ENCODE results near the gene AFG1L. TPM values are rescaled to one million over a fixed set of nuclear protein-coding genes. Genes with fewer than 3 reads are reported as not detected.
"Not testable (repeated sequence)": the region's sequence is repeated elsewhere in the genome, so short reads cannot be mapped to it uniquely, and the experiment has no call there.

AFG1L gene
- polyA plus RNA-seq, 6 donors from 2014 or later = 2.6 to 6.8 (median 4.5) TPM

GRCh38 chr6:108507316-108507715, 212.5 kb downstream of the AFG1L start:
- peaks cover 16 to 22% of the 10 kb centered on the region in 2 donors for H3K36me3 Mint-ChIP-seq

GRCh38 chr6:108510461-108511319, 215.8 kb downstream of the AFG1L start:
- peak overlapping the region in 1 of 6 donors; percentile 56 for H3K27ac Mint-ChIP-seq

More at GRCh38 chr6:108507316-108507715, 212.5 kb downstream of the AFG1L start:
- ATAC-seq (ENCODE audit: low read depth in 2 of 2) (no peak), DNase-seq (no peak)
- H3K27me3 Mint-ChIP-seq = no peaks in the 10 kb centered on the region
- H3K4me1 Mint-ChIP-seq = no peaks in the 10 kb centered on the region
- peaks cover 0 to 5% (median 1%) of the 10 kb centered on the region in 7 donors for H3K9me3 Mint-ChIP-seq
- H3K4me3 Mint-ChIP-seq = no peak overlapping the region
- no peak overlapping the region for H3K27ac Mint-ChIP-seq

GRCh38 chr6:108518714-108519576, 224.1 kb downstream of the AFG1L start:
- ATAC-seq (ENCODE audit: low read depth in 2 of 2) (no peak), DNase-seq (no peak)
- H3K4me3 Mint-ChIP-seq = no peak overlapping the region
- no peaks in the 10 kb centered on the region for H3K4me1 Mint-ChIP-seq
- no peak overlapping the region for H3K27ac Mint-ChIP-seq
- H3K9me3 Mint-ChIP-seq = peaks cover 0 to 1% (median 0%) of the 10 kb centered on the region in 7 donors
- H3K36me3 Mint-ChIP-seq = peaks cover 0 to 13% of the 10 kb centered on the region in 2 donors
- H3K27me3 Mint-ChIP-seq = no peaks in the 10 kb centered on the region

More at GRCh38 chr6:108510461-108511319, 215.8 kb downstream of the AFG1L start:
- H3K27me3 Mint-ChIP-seq = no peaks in the 10 kb centered on the region
- peak overlapping the region in 1 of 8 donors; percentile 57 for H3K4me3 Mint-ChIP-seq
- peaks cover 1 to 14% of the 10 kb centered on the region in 2 donors for H3K36me3 Mint-ChIP-seq
- no peak for DNase-seq
- no peaks in the 10 kb centered on the region for H3K4me1 Mint-ChIP-seq
- no peak for ATAC-seq (ENCODE audit: low read depth in 2 of 2)
- H3K9me3 Mint-ChIP-seq = peaks cover 0 to 4% (median 1%) of the 10 kb centered on the region in 7 donors

DNA sequence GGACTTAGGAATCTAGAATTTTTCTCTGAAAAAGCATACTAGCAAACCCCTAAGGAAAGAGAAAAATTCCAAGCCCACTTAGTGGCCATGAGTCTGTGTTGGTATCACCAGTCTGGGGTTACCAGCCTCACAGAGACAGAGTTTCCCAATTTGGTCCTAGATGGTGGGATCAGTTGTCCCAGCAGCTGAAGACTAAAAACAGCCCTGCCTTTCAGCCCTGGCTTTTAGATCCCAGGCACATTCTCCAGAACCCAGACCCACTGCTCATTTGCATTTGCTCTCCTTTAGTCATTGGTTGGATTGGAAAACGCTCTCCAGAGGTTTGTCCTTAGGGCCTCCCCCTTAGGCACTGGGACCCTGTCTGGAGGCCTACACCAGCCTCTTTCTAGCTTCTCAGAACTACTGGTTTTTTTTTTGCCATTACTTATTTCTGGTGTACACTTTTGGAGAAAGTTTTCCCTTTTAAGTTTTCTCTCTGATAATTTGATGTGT, 226.8 kb downstream of the AFG1L start:
- H3K27me3 Mint-ChIP-seq = no peaks in the 10 kb centered on the region
- peaks cover 0 to under 1% (median 0%) of the 10 kb centered on the region in 7 donors for H3K9me3 Mint-ChIP-seq
- H3K27ac Mint-ChIP-seq = peak overlapping the region in 1 of 6 donors; percentile 70
- no peak overlapping the region for H3K4me3 Mint-ChIP-seq
- peaks cover 0 to 13% of the 10 kb centered on the region in 2 donors for H3K36me3 Mint-ChIP-seq
- no peaks in the 10 kb centered on the region for H3K4me1 Mint-ChIP-seq
- DNase-seq = no peak
- no peak for ATAC-seq (ENCODE audit: low read depth in 2 of 2)

DNA sequence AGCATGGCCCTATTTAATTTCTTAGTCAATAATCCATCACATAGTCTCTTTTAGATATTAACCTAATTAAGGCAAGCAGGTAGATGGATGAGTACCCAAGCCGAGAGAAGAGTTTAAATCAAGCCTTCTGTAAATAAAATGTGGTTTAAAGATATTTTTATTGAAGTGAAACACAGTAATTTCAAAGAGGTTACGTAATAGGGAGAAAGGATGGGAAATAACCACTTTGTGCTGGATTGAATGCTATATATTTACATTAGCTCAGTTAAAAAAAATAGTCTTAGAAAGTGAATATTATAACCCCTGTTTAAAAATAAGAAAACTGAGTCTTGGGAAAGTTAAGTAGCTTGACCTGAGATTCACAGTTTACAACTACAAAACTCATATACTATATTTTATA, 228.8 kb downstream of the AFG1L start:
- H3K36me3 Mint-ChIP-seq = peaks cover 0 to 13% of the 10 kb centered on the region in 2 donors
- no peak for DNase-seq
- no peaks in the 10 kb centered on the region for H3K27me3 Mint-ChIP-seq
- H3K27ac Mint-ChIP-seq = no peak overlapping the region
- ATAC-seq (ENCODE audit: low read depth in 2 of 2) = no peak
- H3K9me3 Mint-ChIP-seq = no peaks in the 10 kb centered on the region
- no peak overlapping the region for H3K4me3 Mint-ChIP-seq
- no peaks in the 10 kb centered on the region for H3K4me1 Mint-ChIP-seq

DNA sequence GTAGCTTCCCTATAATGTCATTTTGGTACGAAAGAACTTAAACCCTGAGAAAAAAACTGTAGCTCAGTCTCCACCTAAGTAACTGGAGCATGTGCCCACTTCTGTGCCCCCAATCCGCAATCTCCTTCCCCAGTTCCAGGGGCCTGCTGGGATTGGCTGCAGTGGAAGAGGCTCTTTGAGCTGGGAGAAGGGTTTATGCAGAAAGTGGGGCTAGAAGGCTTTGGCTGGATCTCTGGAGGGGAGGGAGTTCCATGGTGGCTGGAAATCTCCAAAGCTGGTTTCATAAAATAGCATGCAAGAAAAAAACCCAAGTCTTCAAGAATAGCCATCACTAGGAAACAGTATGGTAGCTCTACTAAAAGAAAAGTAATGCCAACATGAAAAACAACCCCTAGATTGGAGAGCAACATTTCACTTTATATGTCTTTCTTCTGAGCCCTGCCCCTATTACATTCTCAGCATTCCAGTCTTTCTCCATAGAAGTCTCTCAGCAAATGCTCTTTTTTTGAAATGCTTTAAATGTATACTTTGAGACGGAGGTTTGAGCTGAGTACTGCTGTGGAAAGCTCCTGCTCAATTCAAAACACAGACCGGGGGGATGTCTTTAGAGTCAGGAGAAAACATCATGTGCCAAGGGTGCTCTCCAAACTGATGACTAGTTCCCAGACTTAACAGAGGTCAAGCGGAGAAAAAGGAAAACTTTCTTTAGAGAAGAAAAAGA, 229.8 kb downstream of the AFG1L start:
- H3K9me3 Mint-ChIP-seq = no peaks in the 10 kb centered on the region
- H3K4me3 Mint-ChIP-seq = no peak overlapping the region
- peaks cover 0 to 13% of the 10 kb centered on the region in 2 donors for H3K36me3 Mint-ChIP-seq
- H3K27me3 Mint-ChIP-seq = no peaks in the 10 kb centered on the region
- no peak for DNase-seq
- no peak for ATAC-seq (ENCODE audit: low read depth in 2 of 2)
- peak overlapping the region in 1 of 6 donors; percentile 49 for H3K27ac Mint-ChIP-seq
- H3K4me1 Mint-ChIP-seq = no peaks in the 10 kb centered on the region

GRCh38 chr6:108526739-108527174, 231.9 kb downstream of the AFG1L start:
- Mint-ChIP-seq H3K9me3 (no peaks in the 10 kb centered on the region), H3K27ac (no peak overlapping the region), H3K4me1 (no peaks in the 10 kb centered on the region), H3K27me3 (no peaks in the 10 kb centered on the region), H3K4me3 (no peak overlapping the region), H3K36me3 (peaks cover 0 to 12% of the 10 kb centered on the region in 2 donors)
- ATAC-seq (ENCODE audit: low read depth in 2 of 2) (no peak), DNase-seq (peak; percentile 15)

- Mint-ChIP-seq H3K27me3 (no peaks in the 10 kb centered on the region), H3K9me3 (no peaks in the 10 kb centered on the region), H3K36me3 (no peaks in the 10 kb centered on the region), H3K27ac (no peak overlapping the region), H3K4me1 (peaks cover 0 to 1% (median 0%) of the 10 kb centered on the region in 3 donors), H3K4me3 (no peak overlapping the region)
- ATAC-seq (ENCODE audit: low read depth in 2 of 2) (no peak), DNase-seq (no peak)
Observed at GRCh38 chr6:108528878-108529277, 234.0 kb downstream of the AFG1L start.

DNA sequence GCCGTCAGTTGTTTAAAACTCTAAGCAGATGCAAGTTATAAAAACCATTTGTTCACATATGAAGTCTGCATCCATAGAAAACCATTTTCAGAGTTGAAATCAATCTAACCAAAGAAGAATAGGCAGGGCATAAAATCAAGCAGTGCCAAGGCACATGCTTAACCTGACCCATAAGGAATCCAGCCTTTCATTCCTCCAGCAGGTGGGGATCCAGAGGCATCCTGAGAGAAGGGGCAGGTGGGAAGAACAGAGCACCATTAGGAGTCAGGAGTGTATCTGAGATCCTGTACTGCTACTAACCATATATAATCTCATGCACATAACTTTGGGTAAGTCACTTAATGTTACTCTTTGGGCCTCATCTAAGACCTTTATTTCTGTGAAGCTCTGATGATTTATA, 236.5 kb downstream of the AFG1L start:
- DNase-seq = no peak
- Mint-ChIP-seq H3K27ac (no peak overlapping the region), H3K4me3 (no peak overlapping the region), H3K9me3 (no peaks in the 10 kb centered on the region), H3K4me1 (peaks cover 0 to 4% (median 0%) of the 10 kb centered on the region in 3 donors), H3K27me3 (no peaks in the 10 kb centered on the region), H3K36me3 (no peaks in the 10 kb centered on the region)
- no peak for ATAC-seq (ENCODE audit: low read depth in 2 of 2)

DNA sequence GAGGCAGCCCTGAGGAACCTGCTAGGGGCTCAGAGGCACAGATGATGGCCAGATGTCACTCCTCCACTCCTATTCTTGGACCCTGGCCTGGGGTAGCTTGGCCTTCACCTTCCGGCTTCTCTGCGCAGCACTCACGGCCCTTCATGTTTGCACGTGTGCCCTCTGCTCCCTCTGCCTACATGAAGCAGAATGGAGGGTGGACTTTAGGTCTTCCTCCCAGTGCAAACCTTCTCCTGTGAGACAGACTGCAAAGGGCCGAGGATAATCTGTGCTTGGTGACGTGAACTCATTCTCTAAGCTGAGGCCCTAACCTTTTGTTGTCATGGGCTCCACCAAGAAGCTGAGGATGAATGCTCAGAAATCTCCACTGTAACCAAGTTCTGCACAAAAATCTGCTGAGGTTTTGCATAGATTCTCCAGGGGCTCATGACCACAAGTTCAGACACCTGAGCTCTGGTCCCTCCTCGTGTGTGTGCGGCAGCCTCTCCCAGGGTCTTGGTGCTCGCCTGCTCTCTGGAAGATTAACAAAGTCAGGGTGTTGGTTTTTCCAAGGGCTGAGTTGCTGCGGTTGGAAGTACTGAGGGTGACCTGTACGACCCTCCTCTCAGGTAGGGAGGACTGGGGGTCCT, 240.4 kb downstream of the AFG1L start:
- H3K27ac Mint-ChIP-seq = peak overlapping the region in 2 of 6 donors; percentile 12 to 41
- peaks cover 0 to 7% (median 0%) of the 10 kb centered on the region in 3 donors for H3K27me3 Mint-ChIP-seq
- DNase-seq (no peak), ATAC-seq (ENCODE audit: low read depth in 2 of 2) (no peak)
- H3K4me1 Mint-ChIP-seq = peaks cover 0 to 4% (median 0%) of the 10 kb centered on the region in 3 donors
- no peaks in the 10 kb centered on the region for H3K36me3 Mint-ChIP-seq
- H3K9me3 Mint-ChIP-seq = peaks cover 0 to 9% (median 0%) of the 10 kb centered on the region in 7 donors
- no peak overlapping the region for H3K4me3 Mint-ChIP-seq

DNA sequence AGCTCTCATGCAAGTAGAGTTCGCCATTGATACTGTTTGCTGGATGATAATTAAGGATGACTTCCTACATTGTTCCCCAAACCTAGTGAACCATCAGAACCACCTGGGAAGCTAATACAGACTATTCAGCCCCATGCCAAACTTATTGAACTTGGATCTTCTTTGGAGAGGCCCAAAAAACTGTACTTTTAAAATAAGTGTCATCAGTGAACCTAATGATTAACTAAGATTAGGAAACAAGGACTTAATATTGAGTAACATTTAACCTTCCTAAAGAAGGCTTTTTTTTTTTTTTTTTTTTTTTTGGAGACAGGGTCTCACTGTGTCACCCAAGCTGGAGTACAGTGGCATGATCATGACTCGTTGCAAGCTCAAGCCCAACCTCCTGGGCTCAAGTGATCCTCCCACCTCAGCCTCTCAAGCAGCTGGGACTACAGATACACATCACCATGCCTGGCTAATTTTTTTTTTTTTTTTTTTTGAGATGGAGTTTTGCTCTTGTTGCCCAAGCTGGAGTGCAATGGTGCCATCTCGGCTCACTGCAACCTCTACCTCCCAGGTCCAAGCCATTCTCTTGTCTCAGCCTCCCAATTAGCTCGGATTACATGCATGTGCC, 241.2 kb downstream of the AFG1L start:
- H3K9me3 Mint-ChIP-seq; ATAC-seq (ENCODE audit: low read depth in 2 of 2); H3K27me3 Mint-ChIP-seq; H3K36me3 Mint-ChIP-seq; H3K4me1 Mint-ChIP-seq; H3K27ac Mint-ChIP-seq; H3K4me3 Mint-ChIP-seq; DNase-seq: not testable (repeated sequence)
